Left renal pelvis (tissue), 4 donors: Measurements from ENCODE around the gene UBTD2. TPM values are rescaled to one million over a fixed set of nuclear protein-coding genes. Genes with fewer than 3 reads are reported as not detected.
"Not testable (repeated sequence)": the region's sequence is repeated elsewhere in the genome, so short reads cannot be mapped to it uniquely, and the experiment has no call there.

ENCODE experiments used
- DNase-seq, 4 donors: peaks; one replicate each; pipeline ENCODE4 v3.0.0-alpha.2; 2013; ENCODE audit warnings: low read depth in 4 of 4, low spot score in 3 of 4
- polyA plus RNA-seq, 4 donors: library from polyadenylated mRNA; unstranded; fragments of 120-200 nt; gene quantifications; one replicate each; pipeline ENCODE4 v1.2.1, GENCODE V29; 2013; ENCODE audit not compliant: insufficient read length in 4 of 4

Gene UBTD2
- polyA plus RNA-seq, 4 donors = 62.0 to 106 (median 85.9) TPM

GRCh38 chr5:172293745-172294342 lies 10.3 kb upstream of the UBTD2 start:
- no peak for DNase-seq

GRCh38 chr5:172293054-172293744 lies 9.6 kb upstream of the UBTD2 start:
- peak in 2 of 4 donors; percentile 36 to 50 for DNase-seq

- not testable (repeated sequence) for DNase-seq
Observed at GRCh38 chr5:172291837-172292236, 8.3 kb upstream of the UBTD2 start.

- DNase-seq = no peak
Observed at GRCh38 chr5:172288465-172288864, 4.9 kb upstream of the UBTD2 start.

GRCh38 chr5:172287140-172287539 lies 3.6 kb upstream of the UBTD2 start:
- DNase-seq = not testable (repeated sequence)

- no peak for DNase-seq
Observed at GRCh38 chr5:172285226-172286143, 1.9 kb upstream of the UBTD2 start.

GRCh38 chr5:172284611-172284980 lies 1.0 kb upstream of the UBTD2 start:
- no peak for DNase-seq

- DNase-seq = peak; percentile 62 to 82 (median 78)
Observed at GRCh38 chr5:172283862-172284610, 472 bp upstream of the UBTD2 start.

- DNase-seq = no peak
Observed at GRCh38 chr5:172282272-172283019, 1.1 kb downstream of the UBTD2 start.

GRCh38 chr5:172281346-172281745 lies 2.2 kb downstream of the UBTD2 start:
- no peak for DNase-seq

GRCh38 chr5:172280929-172281328 lies 2.6 kb downstream of the UBTD2 start:
- no peak for DNase-seq

GRCh38 chr5:172280317-172280716 lies 3.2 kb downstream of the UBTD2 start:
- no peak for DNase-seq

GRCh38 chr5:172278356-172278755 lies 5.2 kb downstream of the UBTD2 start:
- no peak for DNase-seq

- DNase-seq = no peak
Observed at GRCh38 chr5:172276214-172276613, 7.3 kb downstream of the UBTD2 start.

GRCh38 chr5:172274951-172275753 lies 8.4 kb downstream of the UBTD2 start:
- DNase-seq = no peak

- no peak for DNase-seq
Observed at GRCh38 chr5:172267943-172268342, 15.6 kb downstream of the UBTD2 start.

- DNase-seq = peak in 1 of 4 donors; percentile 21
Observed at GRCh38 chr5:172266676-172267092, 16.9 kb downstream of the UBTD2 start.

GRCh38 chr5:172266071-172266675 lies 17.4 kb downstream of the UBTD2 start:
- DNase-seq = no peak
